NCI-H82 (cell line): ENCODE data around the gene PYGO1.
A peak's percentile ranks its signal among the peaks of the same experiment; 100 is the strongest.
"Not testable (repeated sequence)": the region's sequence is repeated elsewhere in the genome, so short reads cannot be mapped to it uniquely, and the experiment has no call there.

Experiments used
- DNase-seq: peaks from one replicate; lab custom pipeline; 2025; lab: John Stamatoyannopoulos, UW

PYGO1 gene

GRCh38 chr15:55588070-55588814 lies at the start of gene PYGO1:
TSS of gene PYGO1 (minus strand) at chr15:55588345. CDS start at chr15:55587883, 462 bp downstream.
- peak; percentile 74 for DNase-seq

GRCh38 chr15:55637086-55637485 lies 48.9 kb upstream of the PYGO1 start:
- no peak for DNase-seq

GRCh38 chr15:55633731-55634130 lies 45.6 kb upstream of the PYGO1 start:
- DNase-seq = no peak

- no peak for DNase-seq
These were observed 44.3 kb upstream of the PYGO1 start for GRCh38 chr15:55632434-55632833.

- DNase-seq = no peak
These were observed 42.7 kb upstream of the PYGO1 start for GRCh38 chr15:55630858-55631257.

- DNase-seq = no peak
These were observed 40.2 kb upstream of the PYGO1 start for GRCh38 chr15:55628369-55628730.

GRCh38 chr15:55627730-55628368 lies 39.7 kb upstream of the PYGO1 start:
- DNase-seq = peak; percentile 12

GRCh38 chr15:55619783-55620182 lies 31.6 kb upstream of the PYGO1 start:
- no peak for DNase-seq

- peak; percentile 26 for DNase-seq
These were observed 30.2 kb upstream of the PYGO1 start for GRCh38 chr15:55618387-55618786.

- DNase-seq = no peak
These were observed 27.3 kb upstream of the PYGO1 start for GRCh38 chr15:55615445-55615844.

GRCh38 chr15:55613727-55614126 lies 25.6 kb upstream of the PYGO1 start:
- DNase-seq = peak; percentile 88

- DNase-seq = no peak
These were observed 18.1 kb upstream of the PYGO1 start for GRCh38 chr15:55606214-55606613.

- no peak for DNase-seq
These were observed 13.2 kb upstream of the PYGO1 start for GRCh38 chr15:55601374-55601773.

GRCh38 chr15:55599439-55599838 lies 11.3 kb upstream of the PYGO1 start:
- no peak for DNase-seq

- DNase-seq = not testable (repeated sequence)
These were observed 4.9 kb upstream of the PYGO1 start for GRCh38 chr15:55593019-55593418.

GRCh38 chr15:55590788-55591187 lies 2.6 kb upstream of the PYGO1 start:
- DNase-seq = no peak

- no peak for DNase-seq
These were observed 1.1 kb upstream of the PYGO1 start for GRCh38 chr15:55589287-55589686.

- DNase-seq = no peak
These were observed 620 bp upstream of the PYGO1 start for GRCh38 chr15:55588815-55589115.

GRCh38 chr15:55587321-55588069 lies 650 bp downstream of the PYGO1 start:
- DNase-seq = peak; percentile 49

GRCh38 chr15:55586808-55587207 lies 1.3 kb downstream of the PYGO1 start:
- DNase-seq = no peak

- DNase-seq = no peak
These were observed 11.2 kb downstream of the PYGO1 start for GRCh38 chr15:55576943-55577342.

- DNase-seq = no peak
These were observed 14.0 kb downstream of the PYGO1 start for GRCh38 chr15:55574096-55574495.

- DNase-seq = no peak
These were observed 14.9 kb downstream of the PYGO1 start for GRCh38 chr15:55573224-55573623.
